Gastroesophageal sphincter (tissue), 4 donors: ENCODE results near the gene NUP93. TPM values are rescaled to one million over a fixed set of nuclear protein-coding genes. Genes with fewer than 3 reads are reported as not detected.

ENCODE experiments used
- ATAC-seq: fragments of 150-250 bp; one replicate; pipeline ENCODE4 v1.9.1; 2016; ENCODE audit warnings: mild to moderate bottlenecking, moderate library complexity
- H3K27ac ChIP-seq, 4 donors: fragments of 200-600 bp; sonication (generic) in 3 of 4; 1 replicate in 3 of 4; 2 replicates in 1 of 4; pipeline ENCODE4 v1.5.1; 2016 to 2019
- H3K27me3 ChIP-seq: fragments of 200-600 bp; sonication (generic); one replicate; pipeline ENCODE4 v1.5.1; 2019
- H3K36me3 ChIP-seq, 2 donors: fragments of 200-600 bp; sonication (generic); one replicate each; pipeline ENCODE4 v1.5.1; 2019; ENCODE audit warnings: control low read depth in 1 of 2
- H3K4me1 ChIP-seq, 3 donors: fragments of 200-600 bp; sonication (generic); 1 replicate in 2 of 3; 2 replicates in 1 of 3; pipeline ENCODE4 v1.5.1; 2016 to 2019; ENCODE audit warnings: control low read depth in 2 of 3
- H3K4me3 ChIP-seq, 2 donors: fragments of 200-600 bp; sonication (generic); one replicate each; pipeline ENCODE4 v1.5.1; 2019; ENCODE audit warnings: mild to moderate bottlenecking in 1 of 2, moderate library complexity in 1 of 2
- H3K9me3 ChIP-seq, 3 donors: fragments of 200-600 bp; sonication (generic); one replicate each; pipeline ENCODE4 v1.5.1; 2017 to 2019; ENCODE audit warnings: control low read depth in 2 of 3
- EP300 ChIP-seq: sonication (generic); formaldehyde crosslinking; IDR thresholded peaks from one replicate; pipeline ENCODE4 v1.6.1; 2017; ENCODE audit warnings: antibody characterized with exemption, mild to moderate bottlenecking
- POLR2A ChIP-seq, 2 donors: fragments of 450-650 bp; IDR thresholded peaks; one replicate each; pipeline ENCODE4 v1.6.1; 2017; ENCODE audit warnings: antibody characterized with exemption in 2 of 2, mild to moderate bottlenecking in 2 of 2, moderate library complexity in 1 of 2
- POLR2AphosphoS5 ChIP-seq: sonication (generic); formaldehyde crosslinking; IDR thresholded peaks from one replicate; pipeline ENCODE4 v1.6.1; 2017; ENCODE audit warnings: antibody characterized with exemption
- WGBS, 2 donors: methylation state at CpG; one replicate each; pipeline ENCODE4 v1.1.5; 2018; ENCODE audit warnings: low coverage in 1 of 2; 5-methylcytosine and 5-hydroxymethylcytosine counted together
- total RNA-seq, 4 donors: library from RNA; depleted of rRNA; stranded (reverse); fragments of >200 nt; gene quantifications; one replicate each; pipeline ENCODE4 v1.1.0, GENCODE V29; 2016
- TF ChIP-seq, protein P1 (sequence below), 4 experiments: fragments of 200-600 bp in 2 of 4; fragments of 450-650 bp in 2 of 4; sonication (generic) in 1 of 4; IDR thresholded peaks; one replicate each; pipeline ENCODE4 v1.5.1; 2017 to 2019; ENCODE audit warnings: antibody characterized with exemption in 4 of 4, mild to moderate bottlenecking in 2 of 4, moderate library complexity in 2 of 4

Gene NUP93
- total RNA-seq, 4 donors from 2014 or later, result 37.6 to 39.3 (median 38.9) TPM

DNA sequence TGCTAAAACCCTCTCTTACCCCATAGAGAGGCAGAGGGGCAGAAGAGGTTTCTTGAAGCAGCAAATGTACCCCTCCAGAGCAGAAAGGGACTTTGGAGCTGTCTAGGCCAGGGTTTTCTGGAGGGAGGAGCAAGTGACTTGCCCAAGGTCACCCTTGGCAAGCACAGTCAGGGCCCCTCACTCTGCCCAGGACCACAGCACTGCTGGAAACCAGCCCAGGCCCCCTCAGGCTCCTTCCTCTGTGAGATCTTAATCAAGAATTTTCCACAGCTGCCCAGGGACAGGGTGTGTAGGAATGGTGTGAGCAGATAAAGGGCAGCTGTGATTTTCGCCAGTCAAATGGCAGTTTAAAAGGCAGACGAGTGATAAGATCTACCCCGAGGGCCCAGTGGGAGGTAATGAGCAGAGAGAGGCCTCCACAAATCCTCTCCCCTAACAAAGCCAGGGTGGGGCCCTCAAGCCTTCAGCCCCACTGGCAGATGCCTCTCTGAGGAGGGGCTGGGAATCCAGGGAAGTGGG is 131.2 kb downstream of the NUP93 start:
- ATAC-seq, result no peak
- Histone ChIP-seq H3K4me1 (no peaks in the 10 kb centered on the region), H3K4me3 (no peak overlapping the region), H3K9me3 (no peaks in the 10 kb centered on the region), H3K36me3 (no peaks in the 10 kb centered on the region), H3K27ac (no peak overlapping the region), H3K27me3 (peaks cover 9% of the 10 kb centered on the region)
- WGBS, 2 donors, result 39 to 60% methylated on average over 2 to 3 of the region's 3 CpGs
- TF ChIP-seq, protein P1, sequence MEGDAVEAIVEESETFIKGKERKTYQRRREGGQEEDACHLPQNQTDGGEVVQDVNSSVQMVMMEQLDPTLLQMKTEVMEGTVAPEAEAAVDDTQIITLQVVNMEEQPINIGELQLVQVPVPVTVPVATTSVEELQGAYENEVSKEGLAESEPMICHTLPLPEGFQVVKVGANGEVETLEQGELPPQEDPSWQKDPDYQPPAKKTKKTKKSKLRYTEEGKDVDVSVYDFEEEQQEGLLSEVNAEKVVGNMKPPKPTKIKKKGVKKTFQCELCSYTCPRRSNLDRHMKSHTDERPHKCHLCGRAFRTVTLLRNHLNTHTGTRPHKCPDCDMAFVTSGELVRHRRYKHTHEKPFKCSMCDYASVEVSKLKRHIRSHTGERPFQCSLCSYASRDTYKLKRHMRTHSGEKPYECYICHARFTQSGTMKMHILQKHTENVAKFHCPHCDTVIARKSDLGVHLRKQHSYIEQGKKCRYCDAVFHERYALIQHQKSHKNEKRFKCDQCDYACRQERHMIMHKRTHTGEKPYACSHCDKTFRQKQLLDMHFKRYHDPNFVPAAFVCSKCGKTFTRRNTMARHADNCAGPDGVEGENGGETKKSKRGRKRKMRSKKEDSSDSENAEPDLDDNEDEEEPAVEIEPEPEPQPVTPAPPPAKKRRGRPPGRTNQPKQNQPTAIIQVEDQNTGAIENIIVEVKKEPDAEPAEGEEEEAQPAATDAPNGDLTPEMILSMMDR (IDR thresholded peaks at IDR 0.05), result no peak
- TF ChIP-seq POLR2A (IDR thresholded peaks at IDR 0.05) (no peak), EP300 (no peak), POLR2AphosphoS5 (no peak)

DNA sequence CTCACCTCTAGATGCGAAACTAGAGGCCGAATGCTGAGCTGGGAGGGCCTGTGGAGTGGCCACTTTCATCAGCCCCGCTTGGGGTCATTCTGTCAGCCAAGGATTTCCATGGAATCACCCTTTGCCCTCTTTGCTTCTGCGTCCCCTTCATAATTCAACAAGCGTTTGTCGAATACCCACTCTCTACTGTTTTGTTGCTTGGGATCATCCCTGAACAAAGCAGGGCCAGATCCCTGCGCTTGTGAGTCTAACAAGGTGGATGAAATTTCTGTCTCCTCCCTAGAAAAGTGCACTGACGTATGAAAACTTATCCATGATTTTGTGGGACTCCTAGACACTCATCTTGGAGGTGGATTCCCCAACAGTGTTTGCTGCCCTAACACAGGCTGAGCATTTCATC is 131.8 kb downstream of the NUP93 start:
- WGBS, 2 donors, result 91 to 94% methylated on average over 8 of the region's 8 CpGs
- H3K4me1 ChIP-seq, result no peaks in the 10 kb centered on the region
- ATAC-seq, result no peak
- no peak overlapping the region for H3K4me3 ChIP-seq
- no peaks in the 10 kb centered on the region for H3K9me3 ChIP-seq
- H3K36me3 ChIP-seq, result no peaks in the 10 kb centered on the region
- TF ChIP-seq EP300 (no peak), POLR2A (IDR thresholded peaks at IDR 0.05) (no peak), POLR2AphosphoS5 (no peak)
- TF ChIP-seq, protein P1 (IDR thresholded peaks at IDR 0.05), result no peak
- no peak overlapping the region for H3K27ac ChIP-seq
- H3K27me3 ChIP-seq, result peaks cover 9% of the 10 kb centered on the region

DNA sequence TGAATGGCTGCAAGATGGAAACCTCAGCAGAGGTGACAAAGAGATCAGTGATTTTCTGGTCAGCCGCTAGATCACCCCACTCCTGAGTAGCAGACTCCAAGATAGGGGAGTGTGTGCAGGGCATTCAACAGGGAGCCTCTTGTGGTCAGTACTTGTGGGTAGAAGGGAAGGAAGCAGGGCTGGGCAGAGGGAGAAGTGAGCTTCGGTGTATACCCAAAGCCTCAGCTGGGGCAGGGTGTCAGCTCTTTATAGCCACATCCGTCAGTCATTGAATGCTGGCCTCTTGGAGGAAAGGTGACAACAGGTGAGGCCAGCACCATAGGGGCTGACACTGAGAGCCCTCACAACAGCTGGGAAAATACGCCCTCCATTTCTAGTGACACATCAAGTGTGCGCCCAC is 132.8 kb downstream of the NUP93 start:
- WGBS, 2 donors, result 83 to 100% methylated on average over 1 to 2 of the region's 5 CpGs
- H3K4me1 ChIP-seq, result peaks cover 0 to 10% (median 5%) of the 10 kb centered on the region in 3 donors
- TF ChIP-seq POLR2A (IDR thresholded peaks at IDR 0.05), result no peak
- TF ChIP-seq, protein P1 (IDR thresholded peaks at IDR 0.05), result no peak
- no peak for TF ChIP-seq POLR2AphosphoS5
- no peak for TF ChIP-seq EP300
- H3K27me3 ChIP-seq, result peaks cover 9% of the 10 kb centered on the region
- H3K27ac ChIP-seq, result no peak overlapping the region
- H3K4me3 ChIP-seq, result no peak overlapping the region
- H3K9me3 ChIP-seq, result no peaks in the 10 kb centered on the region
- no peak for ATAC-seq
- no peaks in the 10 kb centered on the region for H3K36me3 ChIP-seq

DNA sequence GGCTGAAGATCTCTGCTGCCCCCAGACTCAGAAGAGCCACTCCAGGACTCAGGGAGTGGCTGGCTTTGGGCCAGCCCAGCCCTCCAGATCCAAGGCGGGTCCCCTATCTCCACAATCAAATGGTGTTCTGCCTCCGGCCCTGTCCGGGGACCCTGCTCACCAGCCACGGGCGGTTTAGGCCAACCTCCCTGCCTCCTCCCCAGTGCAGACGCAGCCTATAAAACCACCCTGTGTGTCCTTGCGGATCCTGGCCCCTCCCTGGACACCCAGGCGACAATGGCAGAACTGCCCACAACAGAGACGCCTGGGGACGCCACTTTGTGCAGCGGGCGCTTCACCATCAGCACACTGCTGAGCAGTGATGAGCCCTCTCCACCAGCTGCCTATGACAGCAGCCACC is 135.0 kb downstream of the NUP93 start, which contains the start of gene SLC12A3:
TSS of gene SLC12A3 (plus strand) at position 248 of the 400 bp plus-strand sequence. CDS start at position 277, 29 bp downstream.
- WGBS, 2 donors, result no CpG with 5 or more reads among the region's 12 CpGs
- Histone ChIP-seq H3K4me1 (peaks cover 0 to 10% (median 5%) of the 10 kb centered on the region in 3 donors), H3K9me3 (no peaks in the 10 kb centered on the region), H3K36me3 (no peaks in the 10 kb centered on the region), H3K27me3 (no peaks in the 10 kb centered on the region), H3K4me3 (no peak within 1 kb of the TSS), H3K27ac (no peak within 1 kb of the TSS)
- no peak for TF ChIP-seq POLR2A (IDR thresholded peaks at IDR 0.05)
- no peak for TF ChIP-seq EP300
- no peak for TF ChIP-seq POLR2AphosphoS5
- TF ChIP-seq, protein P1 (IDR thresholded peaks at IDR 0.05), result no peak
- no peak for ATAC-seq

DNA sequence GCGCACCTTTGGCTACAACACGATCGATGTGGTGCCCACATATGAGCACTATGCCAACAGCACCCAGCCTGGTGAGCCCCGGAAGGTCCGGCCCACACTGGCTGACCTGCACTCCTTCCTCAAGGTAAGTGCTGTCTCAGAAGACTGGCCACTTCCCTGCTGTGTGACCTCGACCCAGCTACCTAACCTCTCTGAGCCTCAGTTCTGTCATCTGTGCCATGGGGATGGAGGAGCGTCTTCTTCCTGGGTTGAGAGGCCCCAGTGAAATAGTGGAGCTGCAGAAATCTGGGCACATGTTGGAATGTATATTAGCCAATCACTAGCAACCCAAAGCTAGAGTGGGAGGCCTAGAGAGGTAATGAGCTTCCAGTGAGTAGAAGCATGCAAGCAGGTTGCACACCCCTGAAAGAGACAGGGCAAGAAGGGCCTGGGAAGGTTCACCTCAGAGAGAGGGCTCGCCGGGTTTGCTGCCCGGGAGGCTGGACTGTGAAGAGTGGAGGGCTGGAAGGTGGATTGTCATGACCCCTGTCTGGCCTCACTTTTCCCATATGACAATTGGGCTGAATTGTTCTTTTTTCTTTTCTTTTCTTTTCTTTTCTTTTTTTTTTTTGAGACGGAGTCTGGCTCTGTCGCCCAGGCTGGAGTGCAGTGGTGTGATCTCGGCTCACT is 135.6 kb downstream of the NUP93 start:
- H3K27me3 ChIP-seq, result no peaks in the 10 kb centered on the region
- H3K9me3 ChIP-seq, result no peaks in the 10 kb centered on the region
- H3K27ac ChIP-seq, result no peak overlapping the region
- WGBS, 2 donors, result 90 to 100% methylated on average over 3 to 5 of the region's 13 CpGs
- peaks cover 0 to 10% (median 5%) of the 10 kb centered on the region in 3 donors for H3K4me1 ChIP-seq
- no peaks in the 10 kb centered on the region for H3K36me3 ChIP-seq
- H3K4me3 ChIP-seq, result no peak overlapping the region
- TF ChIP-seq POLR2A (IDR thresholded peaks at IDR 0.05) (no peak), EP300 (no peak), POLR2AphosphoS5 (no peak)
- TF ChIP-seq, protein P1 (IDR thresholded peaks at IDR 0.05), result no peak
- ATAC-seq, result no peak
